HG02759 (cell line): ENCODE measurements around the gene IL22.
A peak's percentile ranks its signal among the peaks of the same experiment; 100 is the strongest.
"Not testable (repeated sequence)": the region's sequence is repeated elsewhere in the genome, so short reads cannot be mapped to it uniquely, and the experiment has no call there.

Source experiments
- ATAC-seq: cut with Tn5 transposase; IDR thresholded peaks from one replicate; pipeline ENCODE4 v1.9.1; 2021; ENCODE audit warnings: mild to moderate bottlenecking, moderate library complexity; ENCODE audit not compliant: unreplicated experiment

Gene IL22

GRCh38 chr12:68231691-68232090, 21.7 kb downstream of the IL22 start:
- no peak for ATAC-seq

- ATAC-seq: no peak
Observed at GRCh38 chr12:68231229-68231628, 22.2 kb downstream of the IL22 start.

GRCh38 chr12:68229956-68230355, 23.4 kb downstream of the IL22 start:
- ATAC-seq: no peak

- ATAC-seq: no peak
Observed at GRCh38 chr12:68227356-68227755, 26.0 kb downstream of the IL22 start.

GRCh38 chr12:68225576-68226476, 27.6 kb downstream of the IL22 start, which contains the start of gene IL26:
IL26 (minus strand) TSS chr12:68225810; CDS start chr12:68225756, 54 bp downstream.
- ATAC-seq: no peak

- no peak for ATAC-seq
Observed at GRCh38 chr12:68224613-68225285, 28.7 kb downstream of the IL22 start.

- ATAC-seq: peak; percentile 92
Observed at GRCh38 chr12:68223067-68223747, 30.2 kb downstream of the IL22 start.

GRCh38 chr12:68222326-68222725, 31.1 kb downstream of the IL22 start:
- ATAC-seq: no peak

- ATAC-seq: no peak
Observed at GRCh38 chr12:68221497-68221896, 31.9 kb downstream of the IL22 start.

GRCh38 chr12:68210875-68211274, 42.5 kb downstream of the IL22 start:
- no peak for ATAC-seq

- not testable (repeated sequence) for ATAC-seq
Observed at GRCh38 chr12:68209048-68209728, 44.2 kb downstream of the IL22 start.

- ATAC-seq: no peak
Observed at GRCh38 chr12:68207276-68207675, 46.1 kb downstream of the IL22 start.

- ATAC-seq: no peak
Observed at GRCh38 chr12:68206446-68206845, 47.0 kb downstream of the IL22 start.

GRCh38 chr12:68203460-68203875, 49.9 kb downstream of the IL22 start:
- ATAC-seq: no peak

- ATAC-seq: no peak
Observed at GRCh38 chr12:68200854-68201253, 52.5 kb downstream of the IL22 start.

- no peak for ATAC-seq
Observed at GRCh38 chr12:68199127-68199526, 54.3 kb downstream of the IL22 start.

GRCh38 chr12:68198507-68199086, 54.8 kb downstream of the IL22 start:
- ATAC-seq: no peak
